HG03520 (cell line): ENCODE results near the gene RAD50.

Experiments used
- ATAC-seq: cut with Tn5 transposase; IDR thresholded peaks from one replicate; pipeline ENCODE4 v1.9.1; 2021; ENCODE audit warnings: mild to moderate bottlenecking, moderate library complexity; ENCODE audit not compliant: unreplicated experiment

RAD50 gene

DNA sequence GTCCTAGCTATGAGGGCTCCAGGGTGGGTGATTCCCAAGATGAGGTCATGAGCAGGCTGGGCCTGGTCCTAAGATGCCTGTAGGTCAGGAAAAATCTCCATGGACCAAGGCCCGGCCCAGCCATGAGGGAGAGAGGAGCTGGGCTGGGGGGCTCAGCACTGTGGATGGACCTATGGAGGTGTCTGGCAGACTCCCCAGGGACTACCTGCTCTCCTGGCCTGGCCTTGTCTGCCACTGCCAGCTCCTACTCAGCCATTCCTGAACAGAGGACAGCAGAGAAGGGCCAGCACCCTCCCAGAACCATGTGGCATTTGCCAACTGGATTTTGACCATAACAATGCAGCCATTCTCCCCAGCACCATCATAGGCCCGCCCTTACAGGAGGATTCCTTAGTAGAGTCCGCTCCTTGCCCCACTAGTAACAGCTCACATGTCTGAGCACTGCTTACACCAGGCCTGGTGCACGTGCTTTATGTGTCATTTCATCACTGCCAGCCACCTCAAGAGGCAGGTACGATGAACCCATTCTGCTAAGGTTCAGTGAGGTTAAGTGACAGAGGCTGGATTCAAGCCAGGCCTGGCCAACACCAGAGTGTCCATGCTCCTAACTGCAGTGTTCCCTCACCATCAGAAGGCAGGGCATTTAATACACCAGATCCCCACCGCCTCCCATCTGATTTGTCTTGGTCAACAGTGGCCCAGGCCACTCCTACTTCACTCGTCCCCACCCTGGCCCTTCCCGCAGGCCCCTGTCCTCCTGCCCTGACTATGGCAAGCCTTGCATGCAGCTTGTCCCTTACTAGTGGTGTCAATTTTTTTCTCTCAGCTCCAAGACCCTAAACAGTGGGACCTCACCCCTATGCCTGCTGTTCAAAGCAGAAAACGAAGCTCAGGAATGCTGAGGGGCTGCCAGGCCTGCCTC lies 101.9 kb downstream of the RAD50 start:
- no peak for ATAC-seq

- no peak for ATAC-seq
Observed at GRCh38 chr5:132659598-132660493, 103.1 kb downstream of the RAD50 start.

GRCh38 chr5:132661231-132662003 lies 104.6 kb downstream of the RAD50 start:
- no peak for ATAC-seq

GRCh38 chr5:132662004-132662401 lies 105.2 kb downstream of the RAD50 start:
- ATAC-seq: no peak

DNA sequence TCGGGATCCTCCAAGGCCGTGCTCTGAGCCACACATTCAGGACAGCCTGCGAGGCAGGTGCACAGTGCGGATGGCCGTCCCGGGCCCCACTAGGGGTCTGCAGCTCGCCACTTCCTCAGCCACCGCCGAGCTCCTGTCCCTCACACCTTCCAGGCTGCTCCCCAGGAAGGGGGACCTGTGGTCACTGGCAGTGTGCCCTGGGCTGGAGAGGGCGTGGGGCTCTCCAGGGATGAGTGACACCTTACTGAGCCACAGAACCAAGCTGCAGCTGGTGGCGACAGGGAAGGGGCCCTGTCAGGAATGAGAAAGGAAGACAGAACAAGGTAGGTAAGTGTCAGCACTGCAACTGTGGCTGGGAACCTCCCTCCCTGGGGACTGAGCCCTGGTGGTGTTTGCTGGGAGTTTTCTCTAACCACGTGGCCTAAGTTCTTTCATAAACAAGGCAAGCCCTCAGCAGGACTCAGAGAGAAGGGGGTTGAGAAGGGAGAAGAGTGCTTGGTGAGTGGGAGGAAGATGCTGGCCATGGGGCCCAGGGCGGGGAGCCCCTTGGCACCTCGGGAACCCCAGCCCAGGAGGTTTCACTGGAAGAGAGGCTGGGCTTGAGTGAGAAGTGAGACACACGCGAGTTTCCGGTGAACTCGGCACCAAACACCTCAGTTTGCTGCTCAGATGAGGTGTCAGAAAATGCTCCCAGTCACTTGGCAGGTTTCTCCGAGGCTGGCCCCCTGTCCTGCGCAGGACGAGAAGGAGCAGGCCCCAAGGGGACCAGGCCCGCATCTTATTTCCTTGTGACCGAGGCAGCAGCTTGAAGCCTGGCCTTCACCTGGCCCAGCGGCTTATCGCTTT lies 106.4 kb downstream of the RAD50 start:
- peak; percentile 51 for ATAC-seq

DNA sequence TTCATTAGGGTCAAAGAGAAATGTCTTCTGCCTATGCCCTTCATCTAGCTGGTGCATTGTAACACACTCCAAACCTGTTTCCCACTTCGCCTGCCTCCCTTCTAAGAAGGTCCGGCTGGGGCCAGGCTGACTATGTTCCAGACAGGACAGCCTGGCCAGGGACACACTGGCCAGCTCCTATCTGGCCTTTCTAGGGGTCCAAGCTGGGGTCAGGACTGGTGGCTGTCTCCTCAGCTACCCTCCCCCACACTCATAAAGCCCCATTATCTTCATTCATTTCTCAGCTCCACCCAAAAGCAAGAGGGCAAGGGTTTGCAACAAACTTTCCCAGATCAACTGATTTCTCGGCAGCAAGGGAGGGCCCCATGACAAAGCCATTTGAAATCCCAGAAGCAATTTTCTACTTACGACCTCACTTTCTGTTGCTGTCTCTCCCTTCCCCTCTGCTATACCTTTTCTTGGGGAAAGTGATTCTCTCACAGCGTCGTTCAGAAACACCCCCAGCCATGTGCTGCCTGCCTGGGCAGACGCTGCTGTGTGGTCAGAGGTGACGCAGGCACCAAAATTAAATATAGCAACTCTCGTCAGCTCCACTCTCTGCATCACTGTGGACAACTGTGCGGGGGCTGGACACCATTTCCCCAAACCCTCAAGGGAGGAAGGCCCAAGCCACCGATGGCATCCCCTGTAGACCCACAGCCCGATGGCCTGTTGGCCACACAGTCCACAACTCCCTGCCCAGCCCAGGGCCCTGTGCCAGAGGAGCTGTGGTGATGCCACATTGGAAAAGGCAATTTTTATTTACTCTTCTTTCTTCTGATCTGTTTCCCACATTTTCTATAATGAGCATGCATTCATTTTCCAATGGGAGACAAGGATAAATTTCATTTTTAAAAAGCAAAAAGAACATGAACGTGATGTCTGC lies 107.3 kb downstream of the RAD50 start:
- ATAC-seq: peak; percentile 57

- ATAC-seq: no peak
Observed at GRCh38 chr5:132664696-132665209, 108.0 kb downstream of the RAD50 start.

DNA sequence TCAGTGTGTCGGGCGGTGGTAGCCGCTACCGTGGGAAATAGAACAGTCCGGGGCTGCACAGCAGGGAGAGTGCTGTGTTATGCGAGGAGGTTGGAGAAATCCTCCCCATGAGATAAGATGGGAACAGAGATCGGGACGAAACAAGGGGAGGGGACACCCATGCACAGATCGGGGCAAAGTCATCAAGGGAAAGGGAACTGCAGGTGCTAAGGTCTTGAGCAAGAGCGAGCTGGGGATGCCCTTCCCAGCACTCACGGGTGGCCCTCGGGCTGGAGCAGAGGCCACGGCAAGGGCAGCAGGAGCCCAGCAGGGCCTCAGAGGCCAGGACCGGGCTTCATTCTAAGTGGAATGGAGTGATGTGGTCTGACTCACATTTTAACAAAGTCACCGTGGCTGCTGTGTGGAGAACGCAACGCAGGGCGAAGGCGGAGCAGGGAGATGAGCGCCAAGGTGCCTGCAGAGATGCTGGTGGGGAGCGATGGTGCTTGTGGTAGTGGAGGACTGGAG lies 108.8 kb downstream of the RAD50 start:
- ATAC-seq: no peak

DNA sequence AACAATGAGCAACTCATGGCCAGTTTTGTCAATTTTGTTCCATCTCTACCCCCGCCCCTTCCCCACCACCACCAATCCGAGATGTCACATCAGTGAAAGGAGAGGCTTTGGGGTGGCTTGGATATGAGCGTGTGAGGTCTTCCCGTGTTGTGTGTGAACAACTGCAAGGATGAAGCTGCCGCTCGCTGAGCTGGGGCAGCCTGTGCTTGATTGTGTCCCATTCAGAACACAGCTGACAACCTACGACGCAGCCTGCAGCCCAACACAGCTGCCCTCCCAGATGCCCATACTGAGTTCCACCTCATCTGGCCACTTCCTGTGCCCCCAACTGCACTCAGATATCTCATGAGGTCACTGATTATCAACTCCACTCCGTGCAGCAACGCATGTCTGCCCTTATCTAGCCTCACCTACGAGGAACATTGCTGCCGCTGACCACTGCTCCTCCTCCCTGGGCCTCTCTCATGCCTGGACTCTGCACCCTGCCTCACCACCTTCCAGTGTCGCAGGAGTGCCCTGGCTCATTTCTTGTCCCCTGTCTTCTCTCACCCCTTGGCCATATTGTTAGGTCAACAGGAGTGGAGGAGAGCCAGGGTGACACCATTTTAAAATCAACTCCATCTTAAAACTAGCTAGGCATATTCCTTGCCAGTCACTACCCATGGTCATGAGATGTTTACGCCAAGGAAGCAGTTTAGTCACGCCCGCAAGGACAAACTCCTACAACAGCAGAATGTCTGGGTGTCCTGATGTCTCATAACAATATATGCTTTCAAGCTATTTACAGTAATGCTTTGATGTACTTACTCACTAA lies 109.7 kb downstream of the RAD50 start:
- no peak for ATAC-seq

GRCh38 chr5:132667309-132667708 lies 110.5 kb downstream of the RAD50 start:
- no peak for ATAC-seq

GRCh38 chr5:132667761-132668705 lies 111.3 kb downstream of the RAD50 start:
- no peak for ATAC-seq

DNA sequence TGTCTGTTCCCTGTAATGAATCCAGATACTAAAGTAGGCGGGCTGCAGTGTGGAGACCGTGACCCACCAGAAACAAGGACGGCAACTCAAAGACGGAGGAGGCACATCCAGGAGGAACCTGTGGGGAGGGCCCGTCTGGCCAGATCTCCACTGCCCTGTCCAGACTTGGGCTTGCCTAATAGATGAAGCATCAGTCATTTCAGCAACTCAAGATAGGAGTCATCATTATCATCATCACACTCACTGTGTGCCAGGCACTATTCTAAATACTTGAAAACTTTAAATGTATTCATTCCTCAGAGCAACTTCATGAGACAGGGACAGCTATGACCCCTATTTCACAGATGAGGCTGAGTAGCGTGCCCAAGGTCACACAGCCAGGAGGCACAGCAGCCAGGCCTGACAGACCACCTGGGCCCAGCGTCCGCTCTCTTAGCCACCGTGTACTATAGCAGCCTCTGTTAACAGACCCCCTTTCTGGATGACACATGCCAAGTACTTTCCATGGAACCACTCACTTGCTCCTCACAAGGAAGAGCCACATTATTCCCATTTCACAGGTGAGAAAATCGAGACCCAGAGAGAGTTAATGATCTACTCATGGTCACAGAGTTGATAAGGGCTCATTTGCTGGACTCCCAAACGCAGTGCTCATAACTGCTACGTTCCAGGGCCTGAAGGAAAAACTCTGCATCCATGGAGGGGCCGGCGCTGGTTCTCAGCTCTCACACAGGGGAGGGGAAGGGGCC lies 112.1 kb downstream of the RAD50 start:
- ATAC-seq: no peak

DNA sequence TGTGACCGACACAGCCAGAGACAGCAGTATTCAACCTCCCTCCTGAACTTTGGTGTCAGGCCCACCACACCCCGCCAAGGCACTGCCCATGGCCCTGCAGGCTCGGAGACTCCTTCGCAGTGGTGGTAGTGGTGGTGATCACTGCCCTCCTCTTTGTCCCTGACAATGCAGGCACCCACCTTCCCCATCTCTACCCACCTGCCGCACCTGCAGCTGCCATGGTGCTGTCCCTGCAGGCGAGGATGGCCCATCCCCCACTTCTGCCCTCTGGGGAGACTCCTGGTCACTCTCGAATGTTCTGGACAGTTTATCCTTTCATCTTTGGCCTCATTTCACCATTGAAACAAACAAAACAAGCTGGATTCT lies 112.7 kb downstream of the RAD50 start:
- ATAC-seq: no peak

DNA sequence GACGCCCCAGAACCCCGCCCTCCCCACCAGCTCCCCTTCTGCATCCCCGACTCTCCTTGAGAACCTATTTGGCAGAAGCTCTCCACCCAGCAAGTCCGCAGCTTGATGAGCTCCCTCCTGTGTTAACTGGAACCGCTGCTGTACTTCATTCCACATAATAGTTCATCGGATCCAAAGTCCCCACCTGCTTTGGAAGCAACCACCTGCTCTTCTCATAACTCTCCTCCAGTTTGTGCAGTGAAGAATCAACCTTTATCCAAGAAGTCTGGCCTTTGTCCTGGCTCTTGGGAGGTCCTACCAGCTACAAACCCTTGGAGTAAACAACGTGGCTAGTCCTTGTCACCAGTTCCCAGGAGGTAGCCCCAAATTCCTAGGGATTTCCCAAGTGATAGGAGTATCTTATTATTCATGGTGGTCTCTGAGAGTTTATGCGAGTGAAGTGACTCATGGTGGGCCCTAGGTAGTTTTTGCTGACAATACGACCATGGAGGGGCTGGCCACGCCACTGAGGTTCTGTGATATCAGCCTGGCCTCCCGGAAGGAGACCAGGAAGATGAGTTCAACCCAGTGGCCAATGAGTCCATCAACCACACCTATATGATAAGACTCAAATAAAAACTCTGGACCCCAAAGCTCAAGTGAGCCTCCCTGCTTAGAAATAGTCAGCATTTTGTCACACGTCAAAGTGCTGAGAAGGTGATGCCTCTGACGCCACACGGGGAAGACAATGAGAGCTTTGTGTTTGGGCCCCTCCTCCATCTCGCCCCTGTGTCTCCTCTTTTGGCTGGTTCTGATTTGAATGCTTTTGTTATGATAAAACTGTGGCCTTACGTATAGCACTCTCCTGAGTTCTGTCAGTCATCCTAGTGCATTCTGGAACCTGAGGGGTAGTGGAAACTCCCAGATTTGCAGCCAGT lies 113.4 kb downstream of the RAD50 start:
- ATAC-seq: no peak

DNA sequence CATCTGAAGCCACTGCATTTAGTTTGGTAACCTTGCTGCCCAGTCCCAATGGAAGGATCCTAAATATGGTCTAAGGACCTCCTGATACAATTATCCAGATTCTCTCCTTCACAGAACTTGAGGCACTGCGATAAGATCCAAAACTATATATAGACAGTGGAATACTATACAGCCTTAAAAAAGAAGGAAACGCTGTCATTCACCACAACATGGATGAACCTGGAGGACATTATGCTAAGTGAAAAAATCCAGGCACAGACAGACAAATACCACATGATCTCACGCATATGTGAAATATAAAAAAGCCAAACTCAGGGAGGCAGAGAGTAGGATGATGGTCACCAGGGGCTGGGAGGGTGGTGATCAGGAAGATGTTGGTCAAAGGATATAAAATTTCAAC lies 114.2 kb downstream of the RAD50 start:
- no peak for ATAC-seq
